Activated T-cell treated with anti-CD3 and anti-CD28 coated beads, Interleukin-2, amount 50 U/mL, for 4 hours (primary cell): Measurements from ENCODE around the gene ZC3H11A. TPM values are rescaled to one million over a fixed set of nuclear protein-coding genes. Genes with fewer than 3 reads are reported as not detected.
"Not testable (repeated sequence)": the region's sequence is repeated elsewhere in the genome, so short reads cannot be mapped to it uniquely, and the experiment has no call there.

Source experiments
- ATAC-seq, 2 donors: fragments of 200-7000 bp; cut with Tn5 transposase; one replicate each; pipeline ENCODE4 v1.10.0; 2021
- DNase-seq: peaks from one replicate; pipeline ENCODE4 v3.0.0-alpha.2; 2020
- H3K27me3 Mint-ChIP-seq: one replicate; pipeline ENCODE4 v1.8.0; 2021; ENCODE audit warnings: low read depth, mixed read lengths
- H3K36me3 Mint-ChIP-seq: one replicate; pipeline ENCODE4 v1.8.0; 2022; ENCODE audit warnings: mixed read lengths; ENCODE audit not compliant: insufficient read depth
- H3K4me1 Mint-ChIP-seq: one replicate; pipeline ENCODE4 v1.8.0; 2021; ENCODE audit warnings: low read depth, mixed read lengths
- H3K4me3 Mint-ChIP-seq: one replicate; pipeline ENCODE4 v1.8.0; 2021; ENCODE audit warnings: mild to moderate bottlenecking, moderate library complexity, mixed read lengths
- H3K9me3 Mint-ChIP-seq: one replicate; pipeline ENCODE4 v1.8.0; 2021; ENCODE audit warnings: mixed read lengths
- total RNA-seq, 3 donors: library from RNA; stranded (reverse); gene quantifications; one replicate each; pipeline ENCODE4 v1.2.1, GENCODE V29; 2021

ZC3H11A gene
- total RNA-seq, 3 donors from 2014 or later, result 55.2 to 65.7 (median 64.0) TPM

DNA sequence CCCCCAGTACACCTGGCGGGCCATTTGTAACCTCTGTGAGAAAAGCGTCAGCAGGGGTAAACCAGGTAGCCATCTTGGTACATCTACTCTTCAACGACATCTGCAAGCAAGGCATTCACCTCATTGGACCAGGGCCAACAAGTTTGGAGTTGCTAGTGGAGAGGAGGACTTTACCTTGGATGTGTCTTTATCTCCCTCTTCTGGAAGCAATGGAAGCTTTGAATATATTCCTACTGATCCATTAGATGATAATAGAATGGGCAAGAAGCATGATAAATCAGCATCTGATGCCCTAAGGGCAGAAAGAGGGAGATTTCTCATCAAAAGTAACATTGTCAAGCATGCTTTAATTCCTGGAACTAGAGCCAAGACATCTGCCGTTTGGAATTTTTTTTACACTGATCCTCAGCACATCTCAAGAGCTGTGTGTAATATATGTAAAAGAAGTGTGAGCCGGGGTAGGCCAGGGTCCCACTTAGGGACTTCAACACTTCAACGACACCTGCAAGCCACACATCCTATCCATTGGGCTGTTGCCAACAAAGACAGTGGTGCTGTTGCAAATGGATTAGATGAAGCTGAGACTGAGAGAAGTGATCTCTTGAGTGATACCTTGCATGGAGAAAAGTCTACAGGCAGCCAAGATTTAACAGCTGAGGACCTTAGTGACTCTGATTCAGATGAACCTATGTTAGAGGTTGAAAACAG is 2.7 kb downstream of the ZC3H11A start:
- Mint-ChIP-seq H3K27me3 (no peaks in the 10 kb centered on the region), H3K9me3 (no peaks in the 10 kb centered on the region), H3K36me3 (peaks cover 39% of the 10 kb centered on the region), H3K4me1 (peaks cover 67% of the 10 kb centered on the region), H3K4me3 (peak overlapping the region; percentile 99)
- no peak for DNase-seq
- ATAC-seq, result no peak

GRCh38 chr1:203799157-203799556 is 3.7 kb downstream of the ZC3H11A start:
- Mint-ChIP-seq H3K27me3 (no peaks in the 10 kb centered on the region), H3K36me3 (peaks cover 44% of the 10 kb centered on the region), H3K4me3 (no peak overlapping the region), H3K4me1 (peaks cover 72% of the 10 kb centered on the region), H3K9me3 (no peaks in the 10 kb centered on the region)
- no peak for ATAC-seq
- no peak for DNase-seq

DNA sequence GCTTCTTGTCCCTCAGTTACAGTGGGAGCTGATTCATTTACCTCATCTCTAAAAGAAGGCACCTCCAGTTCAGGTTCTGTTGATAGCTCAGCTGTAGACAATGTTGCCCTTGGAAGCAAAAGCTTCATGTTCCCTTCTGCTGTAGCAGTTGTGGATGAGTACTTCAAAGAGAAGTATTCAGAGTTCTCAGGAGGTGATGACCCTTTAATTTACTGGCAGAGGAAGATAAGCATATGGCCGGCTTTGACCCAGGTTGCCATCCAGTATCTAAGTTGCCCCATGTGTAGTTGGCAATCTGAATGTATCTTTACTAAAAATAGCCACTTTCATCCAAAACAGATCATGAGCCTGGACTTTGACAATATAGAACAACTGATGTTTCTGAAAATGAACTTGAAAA is 4.5 kb downstream of the ZC3H11A start:
- Mint-ChIP-seq H3K27me3 (no peaks in the 10 kb centered on the region), H3K4me3 (no peak overlapping the region), H3K4me1 (peaks cover 72% of the 10 kb centered on the region), H3K36me3 (peaks cover 48% of the 10 kb centered on the region), H3K9me3 (no peaks in the 10 kb centered on the region)
- no peak for ATAC-seq
- DNase-seq, result no peak

- Mint-ChIP-seq H3K36me3 (peaks cover 28% of the 10 kb centered on the region), H3K4me1 (peaks cover 45% of the 10 kb centered on the region), H3K27me3 (no peaks in the 10 kb centered on the region), H3K4me3 (no peak overlapping the region), H3K9me3 (no peaks in the 10 kb centered on the region)
- ATAC-seq (no peak), DNase-seq (no peak)
Measured at GRCh38 chr1:203805689-203806088, 10.3 kb downstream of the ZC3H11A start.

GRCh38 chr1:203807196-203807595 is 11.8 kb downstream of the ZC3H11A start:
- no peak for DNase-seq
- no peak overlapping the region for H3K4me3 Mint-ChIP-seq
- H3K4me1 Mint-ChIP-seq, result peaks cover 37% of the 10 kb centered on the region
- H3K9me3 Mint-ChIP-seq, result no peaks in the 10 kb centered on the region
- no peak for ATAC-seq
- peaks cover 31% of the 10 kb centered on the region for H3K36me3 Mint-ChIP-seq
- H3K27me3 Mint-ChIP-seq, result no peaks in the 10 kb centered on the region

GRCh38 chr1:203813581-203814341 is 18.3 kb downstream of the ZC3H11A start:
- no peaks in the 10 kb centered on the region for H3K27me3 Mint-ChIP-seq
- ATAC-seq (no peak), DNase-seq (no peak)
- peaks cover 24% of the 10 kb centered on the region for H3K4me1 Mint-ChIP-seq
- H3K4me3 Mint-ChIP-seq, result no peak overlapping the region
- H3K36me3 Mint-ChIP-seq, result peaks cover 29% of the 10 kb centered on the region
- no peaks in the 10 kb centered on the region for H3K9me3 Mint-ChIP-seq

DNA sequence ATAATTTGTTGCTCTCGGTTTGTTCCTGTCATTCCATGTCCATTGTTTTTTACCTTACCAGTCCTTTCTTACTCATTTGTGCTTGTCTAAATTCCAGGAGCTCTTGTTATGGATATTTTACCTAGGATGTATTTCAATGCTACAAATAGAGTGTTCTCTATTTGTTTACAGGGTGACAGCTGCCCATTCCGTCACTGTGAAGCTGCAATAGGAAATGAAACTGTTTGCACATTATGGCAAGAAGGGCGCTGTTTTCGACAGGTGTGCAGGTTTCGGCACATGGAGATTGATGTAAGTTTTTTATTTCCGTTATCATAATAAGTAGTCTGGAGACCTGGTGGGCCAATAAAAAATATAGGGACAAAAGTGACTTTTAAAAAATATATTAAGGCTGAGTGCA is 23.0 kb downstream of the ZC3H11A start:
- H3K4me3 Mint-ChIP-seq, result no peak overlapping the region
- no peaks in the 10 kb centered on the region for H3K27me3 Mint-ChIP-seq
- H3K4me1 Mint-ChIP-seq, result peaks cover 30% of the 10 kb centered on the region
- H3K9me3 Mint-ChIP-seq, result no peaks in the 10 kb centered on the region
- DNase-seq (no peak), ATAC-seq (no peak)
- H3K36me3 Mint-ChIP-seq, result peaks cover 40% of the 10 kb centered on the region

GRCh38 chr1:203823306-203823705 is 27.9 kb downstream of the ZC3H11A start:
- Mint-ChIP-seq H3K4me1 (peaks cover 30% of the 10 kb centered on the region), H3K9me3 (no peaks in the 10 kb centered on the region), H3K27me3 (no peaks in the 10 kb centered on the region), H3K36me3 (peaks cover 45% of the 10 kb centered on the region), H3K4me3 (no peak overlapping the region)
- no peak for ATAC-seq
- DNase-seq, result no peak

GRCh38 chr1:203826175-203826574 is 30.8 kb downstream of the ZC3H11A start:
- Mint-ChIP-seq H3K4me3 (no peak overlapping the region), H3K36me3 (peaks cover 42% of the 10 kb centered on the region), H3K9me3 (no peaks in the 10 kb centered on the region), H3K27me3 (no peaks in the 10 kb centered on the region), H3K4me1 (peaks cover 28% of the 10 kb centered on the region)
- ATAC-seq (no peak), DNase-seq (no peak)

- H3K4me3 Mint-ChIP-seq, result no peak overlapping the region
- no peaks in the 10 kb centered on the region for H3K27me3 Mint-ChIP-seq
- ATAC-seq, result no peak
- H3K4me1 Mint-ChIP-seq, result peaks cover 21% of the 10 kb centered on the region
- no peak for DNase-seq
- H3K9me3 Mint-ChIP-seq, result no peaks in the 10 kb centered on the region
- peaks cover 33% of the 10 kb centered on the region for H3K36me3 Mint-ChIP-seq
Measured at GRCh38 chr1:203828002-203828401, 32.6 kb downstream of the ZC3H11A start.

GRCh38 chr1:203828503-203828902 is 33.1 kb downstream of the ZC3H11A start:
- Mint-ChIP-seq H3K9me3 (no peaks in the 10 kb centered on the region), H3K4me1 (peaks cover 18% of the 10 kb centered on the region), H3K27me3 (no peaks in the 10 kb centered on the region), H3K36me3 (peaks cover 33% of the 10 kb centered on the region), H3K4me3 (no peak overlapping the region)
- DNase-seq (no peak), ATAC-seq (no peak)

- H3K4me1 Mint-ChIP-seq, result peaks cover 15% of the 10 kb centered on the region
- H3K9me3 Mint-ChIP-seq, H3K4me3 Mint-ChIP-seq, H3K27me3 Mint-ChIP-seq, DNase-seq, ATAC-seq: not testable (repeated sequence)
- peaks cover 38% of the 10 kb centered on the region for H3K36me3 Mint-ChIP-seq
Measured at GRCh38 chr1:203829247-203829646, 33.8 kb downstream of the ZC3H11A start.

- H3K36me3 Mint-ChIP-seq, result peaks cover 29% of the 10 kb centered on the region
- DNase-seq (no peak), ATAC-seq (no peak)
- H3K9me3 Mint-ChIP-seq, result no peaks in the 10 kb centered on the region
- no peaks in the 10 kb centered on the region for H3K4me1 Mint-ChIP-seq
- no peaks in the 10 kb centered on the region for H3K27me3 Mint-ChIP-seq
- H3K4me3 Mint-ChIP-seq, result no peak overlapping the region
Measured at GRCh38 chr1:203835476-203835875, 40.1 kb downstream of the ZC3H11A start.

- Mint-ChIP-seq H3K36me3 (peaks cover 40% of the 10 kb centered on the region), H3K9me3 (no peaks in the 10 kb centered on the region), H3K4me1 (no peaks in the 10 kb centered on the region), H3K27me3 (no peaks in the 10 kb centered on the region), H3K4me3 (no peak overlapping the region)
- DNase-seq (no peak), ATAC-seq (no peak)
Measured at GRCh38 chr1:203839081-203839480, 43.7 kb downstream of the ZC3H11A start.

GRCh38 chr1:203840208-203840808 is 44.9 kb downstream of the ZC3H11A start:
- Mint-ChIP-seq H3K27me3 (no peaks in the 10 kb centered on the region), H3K4me1 (no peaks in the 10 kb centered on the region), H3K36me3 (peaks cover 38% of the 10 kb centered on the region), H3K4me3 (no peak overlapping the region), H3K9me3 (no peaks in the 10 kb centered on the region)
- DNase-seq (no peak), ATAC-seq (no peak)
